Activated CD8-positive, alpha-beta memory T cell treated with anti-CD3 and anti-CD28 coated beads, Interleukin-2, amount 50 U/mL, for 4 hours (primary cell): Measurements from ENCODE around the gene VMO1.
"Not testable (repeated sequence)": the region's sequence is repeated elsewhere in the genome, so short reads cannot be mapped to it uniquely, and the experiment has no call there.

Experiments
- DNase-seq: peaks from one replicate; pipeline ENCODE4 v3.0.0-alpha.2; 2020

Gene VMO1

GRCh38 chr17:4786106-4786511 is at the start of gene VMO1:
Gene VMO1 (minus strand): TSS chr17:4786364. CDS start chr17:4786352, 12 bp downstream.
- no peak for DNase-seq

- DNase-seq = no peak
These were observed 48.5 kb upstream of the VMO1 start for GRCh38 chr17:4834681-4835020.

GRCh38 chr17:4833941-4834680 is 47.9 kb upstream of the VMO1 start:
- no peak for DNase-seq

- peak; percentile 87 for DNase-seq
These were observed 47.2 kb upstream of the VMO1 start, which contains the start of gene MINK1 for GRCh38 chr17:4833178-4833940. Gene MINK1 (plus strand): TSS chr17:4833340. CDS start chr17:4833584, 244 bp downstream.

GRCh38 chr17:4832829-4833177 is 46.6 kb upstream of the VMO1 start:
- DNase-seq = not testable (repeated sequence)

- DNase-seq = no peak
These were observed 41.2 kb upstream of the VMO1 start for GRCh38 chr17:4827399-4827798.

- DNase-seq = no peak
These were observed 37.4 kb upstream of the VMO1 start for GRCh38 chr17:4823373-4824089.

- no peak for DNase-seq
These were observed 36.7 kb upstream of the VMO1 start for GRCh38 chr17:4822835-4823234.

GRCh38 chr17:4818276-4818675 is 32.1 kb upstream of the VMO1 start:
- no peak for DNase-seq

GRCh38 chr17:4816826-4817225 is 30.7 kb upstream of the VMO1 start:
- no peak for DNase-seq

GRCh38 chr17:4815043-4815675 is 29.0 kb upstream of the VMO1 start:
- no peak for DNase-seq

GRCh38 chr17:4812690-4813089 is 26.5 kb upstream of the VMO1 start:
- no peak for DNase-seq

- DNase-seq = no peak
These were observed 25.3 kb upstream of the VMO1 start for GRCh38 chr17:4811471-4811870.

GRCh38 chr17:4810696-4811290 is 24.6 kb upstream of the VMO1 start:
- DNase-seq = no peak

GRCh38 chr17:4808378-4808767 is 22.2 kb upstream of the VMO1 start:
- no peak for DNase-seq

- no peak for DNase-seq
These were observed 21.6 kb upstream of the VMO1 start for GRCh38 chr17:4807605-4808377.

- peak; percentile 85 for DNase-seq
These were observed 20.8 kb upstream of the VMO1 start, which contains the start of gene PLD2 for GRCh38 chr17:4806777-4807604. Gene PLD2 (plus strand): TSS chr17:4807152. CDS start chr17:4807773, 621 bp downstream.

- no peak for DNase-seq
These were observed 20.3 kb upstream of the VMO1 start for GRCh38 chr17:4806456-4806776.

GRCh38 chr17:4802228-4802627 is 16.1 kb upstream of the VMO1 start, which contains the start of gene C17orf114:
Gene C17orf114 (minus strand): TSS chr17:4802328.
- no peak for DNase-seq

GRCh38 chr17:4800462-4801196 is 14.5 kb upstream of the VMO1 start:
- no peak for DNase-seq
